Rectal smooth muscle tissue (tissue), 1 donor: ENCODE measurements around the gene GSTM5.
"Not testable (repeated sequence)": the region's sequence is repeated elsewhere in the genome, so short reads cannot be mapped to it uniquely, and the experiment has no call there.

ENCODE experiments used
- H3K27ac ChIP-seq: one replicate; pipeline ENCODE4 v1.7.0; 2013; ENCODE audit warnings: low read depth, low read length, inconsistent platforms
- H3K27me3 ChIP-seq: one replicate; pipeline ENCODE4 v1.7.0; 2013; ENCODE audit warnings: low read length; ENCODE audit not compliant: control insufficient read depth, insufficient read depth
- H3K36me3 ChIP-seq: one replicate; pipeline ENCODE4 v1.7.0; 2013; ENCODE audit warnings: low read length; ENCODE audit not compliant: control insufficient read depth, insufficient read depth
- H3K4me1 ChIP-seq: one replicate; pipeline ENCODE4 v1.7.0; 2013; ENCODE audit warnings: low read length; ENCODE audit not compliant: control insufficient read depth, insufficient read depth
- H3K4me3 ChIP-seq: one replicate; pipeline ENCODE4 v1.7.0; 2013; ENCODE audit warnings: low read length
- H3K9ac ChIP-seq: one replicate; pipeline ENCODE4 v1.7.0; 2013; ENCODE audit warnings: low read length

GSTM5 gene

DNA sequence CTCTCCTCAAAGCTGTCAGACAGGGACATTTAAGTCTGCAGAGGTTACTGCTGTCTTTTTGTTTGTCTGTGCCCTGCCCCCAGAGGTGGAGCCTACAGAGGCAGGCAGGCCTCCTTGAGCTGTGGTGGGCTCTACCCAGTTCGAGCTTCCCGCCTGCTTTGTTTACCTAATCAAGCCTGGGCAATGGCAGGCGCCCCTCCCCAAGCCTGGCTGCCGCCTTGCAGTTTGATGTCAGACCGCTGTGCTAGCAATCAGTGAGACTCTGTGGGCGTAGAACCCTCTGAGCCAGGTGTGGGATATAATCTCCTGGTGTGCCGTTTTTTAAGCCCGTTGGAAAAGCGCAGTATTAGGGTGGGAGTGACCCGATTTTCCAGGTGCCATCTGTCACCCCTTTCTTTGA, 36.3 kb downstream of the GSTM5 start:
- not testable (repeated sequence) for H3K9ac ChIP-seq, H3K27me3 ChIP-seq, H3K4me1 ChIP-seq, H3K4me3 ChIP-seq, H3K36me3 ChIP-seq, H3K27ac ChIP-seq

DNA sequence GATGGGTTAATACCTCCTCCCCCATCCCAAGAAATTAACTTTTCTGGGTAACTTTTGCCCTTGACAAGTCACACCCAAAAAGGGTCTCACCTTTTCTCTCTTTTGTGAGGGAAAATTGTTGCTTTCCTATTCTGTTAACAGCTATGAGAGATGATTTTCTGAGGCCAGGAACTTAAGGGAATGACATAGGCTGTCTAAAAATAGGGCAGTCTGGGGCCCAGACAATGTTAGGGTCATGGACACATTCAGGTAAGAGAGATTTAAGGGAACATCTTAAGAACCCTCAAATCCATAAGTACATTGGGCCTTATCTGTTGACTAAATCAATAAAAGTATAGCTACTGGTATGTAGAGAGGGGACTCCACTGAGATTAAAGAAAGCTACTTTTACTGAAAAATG, 37.2 kb downstream of the GSTM5 start:
- no peaks in the 10 kb centered on the region for H3K4me1 ChIP-seq

DNA sequence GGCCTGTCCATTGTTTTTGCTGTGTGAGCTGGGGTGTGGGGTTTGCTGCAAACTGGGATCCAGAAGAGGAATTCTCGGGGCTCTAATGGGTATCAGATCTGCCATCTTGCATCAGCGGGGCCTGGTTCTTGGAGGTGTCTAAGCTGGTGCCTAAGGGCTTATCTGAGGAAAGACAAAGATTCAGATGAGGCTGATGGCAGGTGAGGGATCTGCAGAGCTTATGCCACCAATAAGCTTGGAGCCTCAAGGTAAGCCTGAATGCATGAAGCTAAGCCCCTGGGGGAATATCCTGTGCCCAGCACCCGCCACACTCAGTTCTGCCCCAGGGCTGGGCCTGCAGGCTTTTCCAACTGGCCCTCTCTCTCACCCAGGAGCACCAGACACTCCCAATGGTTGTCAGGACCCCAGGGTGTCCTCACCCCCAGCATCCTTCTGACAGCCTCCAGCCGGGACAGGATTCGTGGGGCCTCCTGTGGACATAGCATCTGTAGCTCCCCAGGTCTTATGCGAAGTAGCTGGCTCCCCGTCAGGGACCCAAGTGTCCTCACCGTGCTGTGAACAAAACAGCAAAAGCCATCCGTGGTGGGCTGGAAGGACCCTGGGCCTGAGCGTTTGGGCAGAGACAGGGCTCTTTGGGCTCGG, 38.3 kb downstream of the GSTM5 start:
- no peak overlapping the region for H3K9ac ChIP-seq
- H3K4me3 ChIP-seq = no peak overlapping the region
- no peaks in the 10 kb centered on the region for H3K4me1 ChIP-seq
- H3K27ac ChIP-seq = no peak overlapping the region
- H3K36me3 ChIP-seq = peaks cover 3% of the 10 kb centered on the region
- H3K27me3 ChIP-seq = no peaks in the 10 kb centered on the region

More for the DNA sequence above, 37.2 kb downstream of the GSTM5 start:
- no peak overlapping the region for H3K27ac ChIP-seq
- H3K9ac ChIP-seq = no peak overlapping the region
- peaks cover 3% of the 10 kb centered on the region for H3K36me3 ChIP-seq
- H3K27me3 ChIP-seq = no peaks in the 10 kb centered on the region
- no peak overlapping the region for H3K4me3 ChIP-seq

DNA sequence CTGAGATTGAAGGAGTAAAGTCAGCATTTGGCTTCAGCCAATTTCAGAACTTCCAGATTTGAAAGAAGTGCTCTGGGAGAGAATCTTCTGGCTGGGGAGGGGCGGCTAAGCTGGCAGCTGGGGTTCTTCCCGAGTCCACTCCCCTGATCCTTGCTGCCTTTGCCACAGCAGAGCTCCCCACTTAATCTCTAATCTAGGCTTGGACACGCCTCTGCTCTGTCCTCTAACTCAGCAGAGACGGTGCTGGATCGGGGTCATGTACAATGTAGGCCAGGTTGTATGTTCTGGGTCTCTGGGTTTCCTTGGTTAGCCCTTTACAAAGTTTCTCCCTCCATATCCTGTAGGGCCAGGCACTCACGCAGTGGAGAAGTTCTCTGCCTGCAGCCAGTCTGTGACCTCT, 38.9 kb downstream of the GSTM5 start:
- H3K4me3 ChIP-seq = no peak overlapping the region
- H3K4me1 ChIP-seq = no peaks in the 10 kb centered on the region
- peaks cover 3% of the 10 kb centered on the region for H3K36me3 ChIP-seq
- no peaks in the 10 kb centered on the region for H3K27me3 ChIP-seq
- no peak overlapping the region for H3K9ac ChIP-seq
- no peak overlapping the region for H3K27ac ChIP-seq

DNA sequence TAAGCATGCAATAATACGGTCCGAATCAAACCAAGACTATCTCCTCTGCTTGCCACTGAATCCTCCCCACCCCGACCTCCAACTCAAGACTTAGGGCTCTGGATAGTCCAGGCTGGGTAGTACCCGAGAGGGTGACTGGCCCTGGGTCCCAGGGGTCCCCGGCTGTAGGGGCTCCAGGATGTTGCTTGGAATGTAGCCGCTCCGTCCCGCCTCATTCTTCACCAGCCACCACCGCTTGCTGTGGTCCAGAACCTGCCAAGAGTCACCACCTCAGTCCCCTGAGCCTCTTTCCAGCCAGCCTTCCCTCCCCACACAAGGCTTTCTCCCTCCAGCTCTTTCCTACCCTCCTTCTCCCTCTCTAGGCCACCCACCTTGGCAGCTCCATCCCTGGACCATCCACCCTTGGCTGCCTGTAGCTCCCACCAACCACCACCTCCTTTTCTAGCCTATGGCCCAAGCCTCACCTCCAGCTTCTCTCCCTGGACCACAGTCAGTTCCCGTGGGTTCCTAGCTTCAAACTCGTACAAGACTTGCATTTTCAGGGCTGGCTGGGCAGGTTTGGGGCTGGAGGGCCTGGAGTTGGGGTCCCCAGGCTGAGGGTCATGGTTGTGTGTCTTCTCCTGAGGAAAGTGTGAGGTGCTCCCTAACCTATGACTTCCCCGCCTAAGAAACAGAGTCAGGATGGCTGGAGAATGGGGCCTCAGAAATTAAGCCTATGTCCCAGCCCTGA, 39.6 kb downstream of the GSTM5 start:
- Histone ChIP-seq H3K36me3 (peaks cover 3% of the 10 kb centered on the region), H3K9ac (no peak overlapping the region), H3K27ac (no peak overlapping the region), H3K27me3 (no peaks in the 10 kb centered on the region), H3K4me1 (no peaks in the 10 kb centered on the region), H3K4me3 (no peak overlapping the region)

DNA sequence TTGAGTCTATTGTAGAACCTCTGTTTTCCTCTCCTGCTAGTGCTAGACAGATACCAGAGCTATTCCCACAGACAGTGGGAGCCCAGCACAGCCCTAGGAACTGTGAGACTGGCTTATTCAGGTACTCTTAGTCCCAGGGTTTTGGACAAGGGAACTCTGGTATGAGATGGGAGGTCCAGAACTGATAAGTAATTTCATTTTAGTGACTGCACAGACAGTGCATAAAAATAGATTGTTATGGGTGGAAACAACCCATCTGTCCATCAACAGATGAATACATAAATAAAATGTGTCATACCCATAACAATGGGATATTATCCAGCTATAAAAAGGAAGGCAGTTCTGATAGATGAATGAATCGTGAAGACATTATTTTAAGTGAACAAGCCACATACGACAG, 42.7 kb downstream of the GSTM5 start:
- peaks cover 3% of the 10 kb centered on the region for H3K36me3 ChIP-seq
- no peak overlapping the region for H3K9ac ChIP-seq
- no peak overlapping the region for H3K27ac ChIP-seq
- no peaks in the 10 kb centered on the region for H3K4me1 ChIP-seq
- no peak overlapping the region for H3K4me3 ChIP-seq
- no peaks in the 10 kb centered on the region for H3K27me3 ChIP-seq

DNA sequence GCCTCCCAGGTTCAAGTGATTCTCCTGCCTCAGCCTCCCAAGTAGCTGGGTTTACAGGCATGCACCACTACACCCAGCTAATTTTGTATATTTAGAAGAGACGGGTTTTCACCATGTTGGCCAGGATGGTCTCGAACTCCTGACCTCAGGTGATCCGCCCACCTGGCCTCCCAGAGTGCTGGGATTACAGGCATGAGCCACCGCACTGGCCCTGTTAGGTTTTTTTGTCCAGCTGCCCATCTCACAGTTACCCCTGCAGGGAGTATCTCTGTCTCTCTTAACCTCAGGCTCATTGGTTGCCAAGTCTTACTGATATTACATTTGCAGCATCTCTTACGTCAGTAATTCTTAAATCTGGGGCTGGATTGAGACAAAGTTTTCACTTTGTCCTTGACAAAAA, 44.3 kb downstream of the GSTM5 start:
- H3K4me1 ChIP-seq, H3K36me3 ChIP-seq, H3K27me3 ChIP-seq, H3K4me3 ChIP-seq, H3K27ac ChIP-seq, H3K9ac ChIP-seq: not testable (repeated sequence)

DNA sequence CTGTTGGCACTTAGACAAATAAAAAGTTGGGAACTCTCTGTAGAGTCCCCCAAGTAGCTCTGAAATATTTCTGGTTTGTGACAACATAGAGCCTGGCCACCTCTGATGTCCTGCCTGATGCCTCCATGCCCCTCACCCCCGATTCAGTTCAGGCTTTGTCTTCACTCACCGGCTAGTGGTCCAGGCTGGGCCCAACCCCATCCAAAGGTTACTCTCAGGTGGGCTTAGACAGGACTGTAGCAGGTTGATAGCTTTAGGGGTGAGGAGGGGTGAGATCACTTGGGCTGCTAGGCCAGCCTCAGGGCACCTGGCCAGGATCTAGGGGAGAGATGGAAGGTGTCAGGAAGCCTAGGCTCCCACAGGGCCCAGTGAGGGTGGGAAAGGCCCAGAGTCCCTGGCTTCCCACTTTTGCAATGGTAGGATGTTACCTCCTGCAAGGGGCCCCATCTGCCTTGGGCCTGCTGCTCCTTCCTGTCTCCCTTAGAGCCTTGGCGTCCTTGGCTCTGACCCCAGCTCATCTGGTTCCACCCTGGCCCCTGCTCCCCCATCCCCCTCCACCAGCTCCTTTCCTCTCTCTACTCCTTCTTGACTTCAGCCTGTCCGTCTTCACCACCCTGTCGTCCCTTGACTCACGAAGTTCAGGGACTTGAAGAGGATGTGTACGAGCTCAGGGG, 44.9 kb downstream of the GSTM5 start:
- H3K36me3 ChIP-seq = peaks cover under 1% of the 10 kb centered on the region
- no peak overlapping the region for H3K4me3 ChIP-seq
- no peak overlapping the region for H3K9ac ChIP-seq
- no peaks in the 10 kb centered on the region for H3K27me3 ChIP-seq
- H3K4me1 ChIP-seq = no peaks in the 10 kb centered on the region
- no peak overlapping the region for H3K27ac ChIP-seq

DNA sequence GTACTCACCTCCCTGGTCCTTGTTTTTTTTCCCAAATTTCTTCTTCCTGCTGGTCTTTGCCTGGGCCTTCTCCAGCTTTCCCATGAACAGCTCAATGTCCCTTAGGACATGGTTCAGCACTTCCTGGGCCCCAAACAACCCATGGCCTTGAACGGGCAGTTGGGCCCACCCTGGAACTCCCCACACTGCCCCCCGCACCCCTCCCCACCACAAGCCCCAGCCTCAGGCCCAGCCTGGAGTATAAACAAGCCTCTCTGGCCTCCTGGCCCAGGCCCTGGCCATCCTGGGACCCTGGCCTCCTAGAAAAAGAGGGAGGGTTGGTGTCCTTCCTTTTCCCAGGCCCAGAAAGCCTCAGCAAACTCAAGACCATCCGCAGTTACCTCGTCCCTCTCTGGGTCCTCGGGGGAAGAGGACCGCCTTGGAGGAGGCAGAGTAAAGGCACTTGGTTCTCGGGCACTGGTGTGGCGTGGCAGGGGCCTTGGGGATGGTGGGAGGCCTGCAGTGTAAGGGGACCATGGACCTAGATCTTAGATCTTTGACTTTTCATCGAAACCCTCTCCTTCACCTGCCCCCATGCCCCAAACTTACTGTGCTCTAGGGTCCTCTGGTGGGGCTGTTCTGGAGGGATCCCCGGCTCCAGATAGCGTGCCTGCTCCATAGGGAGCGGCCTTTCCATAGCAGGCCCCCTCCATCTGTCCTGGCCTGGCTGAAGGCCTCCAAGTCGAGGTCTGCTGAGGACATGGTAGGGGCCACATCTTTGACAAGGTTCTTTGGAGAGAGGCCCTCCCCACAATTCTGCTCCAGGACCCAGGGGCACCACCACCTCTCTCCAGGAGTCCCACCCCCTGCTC, 46.1 kb downstream of the GSTM5 start:
- H3K27ac ChIP-seq = no peak overlapping the region
- no peaks in the 10 kb centered on the region for H3K36me3 ChIP-seq
- no peaks in the 10 kb centered on the region for H3K4me1 ChIP-seq
- no peak overlapping the region for H3K9ac ChIP-seq
- no peak overlapping the region for H3K4me3 ChIP-seq
- H3K27me3 ChIP-seq = no peaks in the 10 kb centered on the region

DNA sequence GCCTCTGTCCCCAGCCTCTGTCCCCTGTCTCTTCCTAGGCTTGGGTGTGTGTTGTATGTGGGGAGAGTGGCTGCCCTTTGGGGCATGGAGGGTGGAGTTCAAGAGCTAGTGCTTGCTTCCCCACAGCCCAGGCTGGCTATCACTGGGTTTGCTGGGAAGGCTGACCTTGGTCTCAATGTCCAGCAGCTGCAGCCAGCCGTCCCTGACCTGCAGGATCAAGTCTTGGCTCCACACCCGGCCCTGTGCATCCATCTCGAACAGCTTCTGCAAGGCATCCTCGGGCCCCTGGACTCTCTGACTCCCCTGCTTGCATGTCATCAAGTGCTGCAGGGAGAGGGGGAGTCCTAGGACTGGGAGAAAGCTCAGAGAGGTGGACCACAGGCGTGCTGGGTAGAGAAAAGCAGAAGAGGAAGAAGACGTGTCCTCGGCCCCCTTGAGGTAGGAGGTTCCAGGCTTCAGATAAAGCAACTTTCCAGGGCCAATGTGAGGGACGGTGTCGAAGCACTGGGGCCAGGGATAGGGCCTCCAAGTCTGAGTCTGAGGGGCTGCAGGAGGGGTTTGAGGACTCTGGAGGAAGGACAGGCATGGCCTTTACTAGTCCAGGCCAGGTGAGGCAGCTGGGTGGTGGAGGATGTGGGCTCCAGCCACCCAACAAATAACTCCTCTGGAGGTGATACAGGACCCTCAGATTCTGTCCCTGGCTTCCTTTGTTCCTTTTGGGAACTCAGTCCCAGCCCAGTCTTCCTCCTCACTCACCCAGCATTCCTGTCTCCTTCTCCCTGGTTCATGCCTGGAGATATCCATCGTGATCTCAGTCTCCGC, 47.7 kb downstream of the GSTM5 start:
- no peaks in the 10 kb centered on the region for H3K4me1 ChIP-seq
- no peaks in the 10 kb centered on the region for H3K36me3 ChIP-seq
- H3K9ac ChIP-seq = no peak overlapping the region
- no peaks in the 10 kb centered on the region for H3K27me3 ChIP-seq
- no peak overlapping the region for H3K27ac ChIP-seq
- no peak overlapping the region for H3K4me3 ChIP-seq

DNA sequence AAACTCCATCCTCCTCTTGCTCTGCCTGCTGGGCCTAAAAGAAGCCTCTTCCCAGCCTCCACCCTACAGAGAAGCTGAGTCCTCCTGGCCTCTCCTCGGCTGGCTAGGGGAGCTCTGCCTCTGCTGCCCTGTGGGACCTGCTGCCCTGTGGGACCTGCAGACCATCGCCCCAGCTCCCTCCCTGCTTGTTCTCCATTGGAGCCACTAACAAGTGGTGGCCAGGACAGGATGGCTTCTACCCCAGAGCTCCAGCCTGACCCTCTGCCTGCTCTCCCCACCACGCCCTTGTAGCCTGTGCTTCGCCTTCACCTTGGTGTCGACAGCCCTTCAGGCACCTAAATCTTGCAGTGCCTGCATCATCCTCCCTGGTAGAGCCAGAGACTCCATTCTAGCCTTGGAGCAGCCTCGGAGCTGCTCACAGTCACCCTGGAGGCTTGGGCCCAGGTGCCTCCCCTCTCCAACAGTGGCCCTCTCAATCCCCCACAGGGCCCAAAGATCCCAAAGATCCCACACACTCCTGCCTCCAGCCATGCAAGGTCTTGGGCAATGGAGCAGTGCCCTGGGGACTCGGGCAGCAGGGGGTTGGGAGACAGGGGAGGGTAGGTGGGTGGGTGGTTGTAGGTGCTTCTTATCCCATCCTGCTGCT, 48.7 kb downstream of the GSTM5 start:
- no peak overlapping the region for H3K27ac ChIP-seq
- no peak overlapping the region for H3K9ac ChIP-seq
- no peaks in the 10 kb centered on the region for H3K27me3 ChIP-seq
- H3K4me3 ChIP-seq = no peak overlapping the region
- H3K36me3 ChIP-seq = no peaks in the 10 kb centered on the region
- no peaks in the 10 kb centered on the region for H3K4me1 ChIP-seq
